Germinal center (tissue), 1 donor: Measurements from ENCODE around the gene ADAM19.

Experiments used
- DNase-seq: peaks from one replicate; pipeline ENCODE4 v3.0.0; 2012; ENCODE audit warnings: mixed read lengths, low spot score

The ADAM19 gene

GRCh38 chr5:157513182-157513581 lies 62.4 kb downstream of the ADAM19 start:
- no peak for DNase-seq

- no peak for DNase-seq
Measured at GRCh38 chr5:157511651-157512644, 63.6 kb downstream of the ADAM19 start.

DNA sequence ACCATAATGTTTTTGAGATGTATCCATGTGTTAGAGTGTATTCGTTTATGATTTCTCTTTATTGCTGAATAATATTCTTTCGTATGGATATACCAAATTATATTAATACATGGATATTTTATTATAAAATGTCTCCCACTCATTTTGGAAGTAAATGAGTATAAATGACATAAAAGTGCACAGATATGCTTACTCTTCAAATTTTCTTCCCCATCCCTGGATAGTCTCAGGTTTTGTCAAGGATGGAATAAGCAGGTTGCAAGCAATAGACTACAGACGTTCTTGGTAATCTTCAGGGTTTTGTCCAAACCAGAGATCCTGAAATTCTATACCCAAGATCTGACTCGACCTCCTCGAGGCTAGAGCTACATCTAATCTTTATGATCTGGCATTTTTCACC lies 64.9 kb downstream of the ADAM19 start:
- no peak for DNase-seq

GRCh38 chr5:157509587-157509986 lies 66.0 kb downstream of the ADAM19 start:
- no peak for DNase-seq

- DNase-seq: no peak
Measured at GRCh38 chr5:157509093-157509492, 66.5 kb downstream of the ADAM19 start.

DNA sequence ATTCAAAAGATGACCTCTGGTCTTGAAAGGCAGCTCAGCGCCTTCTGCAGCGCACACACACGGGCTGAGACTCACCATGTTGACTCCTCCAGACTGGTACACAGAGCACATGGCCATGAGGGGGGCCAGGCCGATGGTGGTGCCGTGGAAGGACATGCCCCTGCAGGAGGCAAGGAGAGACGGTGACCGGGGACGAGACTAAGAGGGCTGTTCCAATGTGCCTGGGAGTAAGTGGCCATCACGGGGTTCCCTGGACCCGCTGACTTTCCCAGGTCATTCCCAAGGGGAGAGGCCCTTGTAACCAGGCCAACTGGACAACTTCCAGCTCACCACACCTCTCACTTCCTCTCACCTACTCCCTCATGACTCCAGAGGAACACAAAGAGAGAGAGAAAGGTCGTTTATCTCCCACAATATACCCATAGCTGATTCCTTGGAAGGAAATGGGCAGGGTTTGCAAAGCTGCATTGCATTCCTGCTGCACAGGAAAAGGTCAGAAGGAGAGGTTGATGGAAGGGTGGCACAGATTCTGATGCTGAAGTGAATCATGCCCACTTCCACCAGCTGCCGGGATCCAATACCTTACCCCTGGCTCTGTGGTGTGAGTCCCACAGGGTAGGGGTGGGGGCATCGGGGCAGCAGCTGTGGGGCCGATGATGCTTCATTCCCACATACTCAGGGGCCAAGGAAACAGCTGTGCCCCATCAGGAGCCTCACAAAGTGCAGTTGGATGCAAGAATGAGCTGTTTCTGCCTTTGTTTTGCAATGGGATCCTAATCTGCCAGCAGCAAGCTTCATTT lies 68.4 kb downstream of the ADAM19 start:
- no peak for DNase-seq

- no peak for DNase-seq
Measured at GRCh38 chr5:157506066-157506590, 69.4 kb downstream of the ADAM19 start.

DNA sequence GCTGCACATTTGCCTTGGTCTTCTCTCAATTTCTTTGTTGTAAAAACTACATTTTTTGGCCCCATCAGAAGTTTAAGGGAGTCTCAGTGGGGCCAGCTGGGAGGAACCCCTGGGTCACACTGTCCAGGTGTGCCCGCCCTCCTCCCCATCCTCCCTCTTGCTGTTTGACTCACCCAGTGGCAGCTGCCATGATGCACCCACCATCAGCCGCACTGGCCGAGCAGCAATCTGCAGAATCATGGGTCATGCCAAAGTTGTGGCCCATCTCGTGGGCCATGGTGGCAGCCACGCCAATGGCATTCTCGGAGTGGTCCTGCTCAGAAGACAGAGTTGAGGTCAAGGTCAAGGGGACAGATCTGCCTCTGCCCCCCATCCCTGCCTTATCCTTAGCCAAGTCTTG lies 70.1 kb downstream of the ADAM19 start:
- DNase-seq: no peak

GRCh38 chr5:157504053-157504452 lies 71.5 kb downstream of the ADAM19 start:
- DNase-seq: peak; percentile 40

DNA sequence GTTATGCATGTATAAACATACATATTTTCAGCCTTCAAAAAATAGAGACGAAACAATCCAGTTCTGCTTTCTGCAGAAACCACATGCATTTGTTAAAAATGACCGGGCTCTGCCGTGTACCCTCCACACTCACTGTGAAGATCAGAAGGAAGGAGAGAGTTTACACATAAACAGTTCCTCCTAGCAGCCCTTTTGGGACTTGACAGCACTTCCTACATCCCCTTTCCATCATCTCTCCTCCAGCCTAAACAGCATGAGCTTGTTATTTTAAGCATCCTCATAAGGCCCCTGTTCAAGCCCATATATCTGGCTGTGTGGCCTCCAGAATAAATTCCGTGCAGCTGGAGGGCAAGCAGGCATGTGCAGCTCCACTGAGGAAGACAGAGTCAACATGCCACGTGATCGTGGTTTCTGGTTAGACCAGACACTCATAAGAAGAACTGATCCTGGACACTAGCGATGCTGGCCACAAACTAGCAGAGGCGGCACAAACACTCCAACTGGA lies 73.4 kb downstream of the ADAM19 start:
- DNase-seq: peak; percentile 80

- DNase-seq: no peak
Measured at GRCh38 chr5:157497875-157498611, 77.5 kb downstream of the ADAM19 start.

DNA sequence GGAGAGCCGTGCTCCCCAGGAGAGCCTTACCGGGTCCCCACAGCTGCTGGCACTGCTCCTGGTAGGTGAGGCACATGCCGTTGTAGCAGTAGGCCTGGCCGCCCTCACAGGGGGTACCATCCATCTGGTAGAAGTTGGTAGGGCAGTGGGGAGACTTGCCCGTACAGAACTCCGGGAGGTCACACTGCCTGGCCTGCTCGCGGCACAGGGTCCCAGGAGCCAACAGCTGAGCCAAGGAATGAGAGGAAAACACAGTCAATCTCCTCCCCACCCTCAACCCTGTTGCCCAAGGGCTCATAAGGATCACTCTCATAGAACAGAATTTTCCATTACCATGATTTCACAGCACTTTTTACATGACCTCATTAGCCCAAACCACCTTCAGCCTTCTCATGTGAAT lies 78.7 kb downstream of the ADAM19 start:
- no peak for DNase-seq

GRCh38 chr5:157494178-157494832 lies 81.3 kb downstream of the ADAM19 start:
- DNase-seq: no peak

GRCh38 chr5:157492886-157493285 lies 82.7 kb downstream of the ADAM19 start:
- no peak for DNase-seq

- no peak for DNase-seq
Measured at GRCh38 chr5:157491471-157491995, 84.0 kb downstream of the ADAM19 start.

DNA sequence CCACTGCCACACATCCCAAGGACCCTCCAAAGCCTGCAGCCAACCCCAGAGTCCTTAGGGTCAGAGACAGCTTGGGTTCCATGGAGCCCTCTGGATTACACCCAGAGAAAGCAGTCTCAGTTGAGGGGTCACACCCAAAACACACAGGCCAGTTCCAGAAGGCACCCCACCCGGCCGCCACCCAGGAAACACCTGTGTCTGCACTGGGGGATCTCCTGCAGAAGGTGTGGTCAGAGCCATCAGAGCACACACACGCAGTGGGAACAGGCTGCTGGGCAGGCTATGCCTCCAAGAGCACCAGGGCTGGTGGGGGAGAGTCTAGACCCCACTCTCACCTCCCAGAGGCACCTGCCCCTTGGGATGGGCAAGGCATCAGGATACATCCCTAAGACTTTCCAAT lies 88.2 kb downstream of the ADAM19 start:
- DNase-seq: peak; percentile 70

DNA sequence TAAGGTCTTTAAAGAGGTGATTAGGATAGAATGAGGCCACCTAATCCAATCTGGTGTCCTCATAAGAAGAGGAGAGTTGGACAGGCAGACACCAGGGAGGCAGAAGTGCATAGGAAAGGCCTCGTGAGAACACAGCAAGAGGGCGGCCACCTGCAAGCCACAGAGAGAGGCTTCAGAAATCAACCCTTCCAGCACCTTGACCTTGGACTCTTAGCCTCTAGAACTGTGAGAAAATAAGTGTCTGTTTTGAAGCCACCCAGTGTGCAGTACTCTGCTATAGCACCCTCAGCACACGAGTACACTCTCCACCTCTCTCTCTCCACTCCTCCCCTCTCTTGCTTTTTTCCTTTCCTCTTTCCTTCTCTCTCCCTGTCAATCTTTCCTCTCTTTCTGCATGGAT lies 88.7 kb downstream of the ADAM19 start:
- DNase-seq: no peak

- peak; percentile 65 for DNase-seq
Measured at GRCh38 chr5:157486221-157486681, 89.3 kb downstream of the ADAM19 start.

GRCh38 chr5:157485811-157486210 lies 89.8 kb downstream of the ADAM19 start:
- DNase-seq: no peak

- DNase-seq: no peak
Measured at GRCh38 chr5:157485340-157485739, 90.2 kb downstream of the ADAM19 start.

DNA sequence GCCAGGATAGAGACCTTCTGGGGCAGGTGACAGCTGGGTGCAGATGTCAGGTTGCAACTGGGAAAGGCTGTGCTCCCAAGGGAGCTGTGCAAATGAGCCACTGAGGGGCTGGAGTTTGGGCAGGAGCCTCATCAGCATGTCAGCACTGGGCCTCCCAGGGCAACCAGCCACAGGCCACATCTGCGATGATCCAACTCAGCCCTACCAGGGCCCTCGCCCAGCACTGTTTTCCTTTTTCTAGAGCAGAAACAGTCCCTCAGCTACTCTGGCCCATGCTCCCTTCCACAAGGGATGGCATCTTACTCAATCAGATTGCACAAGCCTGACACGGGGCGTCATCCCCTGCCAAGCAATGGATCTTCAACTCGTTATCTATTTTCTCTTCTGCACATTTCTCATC lies 90.8 kb downstream of the ADAM19 start:
- no peak for DNase-seq
